Mononuclear cell (primary cell): ENCODE results near the gene ARL13B. TPM values are rescaled to one million over a fixed set of nuclear protein-coding genes. Genes with fewer than 3 reads are reported as not detected.
"Not testable (repeated sequence)": the region's sequence is repeated elsewhere in the genome, so short reads cannot be mapped to it uniquely, and the experiment has no call there.

Source experiments
- H3K27me3 ChIP-seq: 2 replicates; pipeline ENCODE4 v1.6.0; 2011; ENCODE audit warnings: low read length, control low read depth; ENCODE audit not compliant: insufficient read depth
- H3K4me1 ChIP-seq: 2 replicates; pipeline ENCODE4 v1.5.1; 2011; ENCODE audit warnings: mild to moderate bottlenecking, low read length, control low read depth; ENCODE audit not compliant: insufficient read depth
- H3K4me3 ChIP-seq: 2 replicates; pipeline ENCODE4 v1.5.1; 2011; ENCODE audit warnings: mild to moderate bottlenecking, low read length, moderate library complexity
- H3K9me3 ChIP-seq: 2 replicates; pipeline ENCODE4 v1.5.1; 2011; ENCODE audit warnings: low read depth, mild to moderate bottlenecking, control low read depth, low read length
- total RNA-seq: library from RNA; depleted of rRNA; stranded (reverse); fragments of >200 nt; gene quantifications from one replicate; pipeline ENCODE4 v1.2.3, GENCODE V29; 2012

Gene ARL13B
- total RNA-seq, 1 donor = 3.0 TPM

DNA sequence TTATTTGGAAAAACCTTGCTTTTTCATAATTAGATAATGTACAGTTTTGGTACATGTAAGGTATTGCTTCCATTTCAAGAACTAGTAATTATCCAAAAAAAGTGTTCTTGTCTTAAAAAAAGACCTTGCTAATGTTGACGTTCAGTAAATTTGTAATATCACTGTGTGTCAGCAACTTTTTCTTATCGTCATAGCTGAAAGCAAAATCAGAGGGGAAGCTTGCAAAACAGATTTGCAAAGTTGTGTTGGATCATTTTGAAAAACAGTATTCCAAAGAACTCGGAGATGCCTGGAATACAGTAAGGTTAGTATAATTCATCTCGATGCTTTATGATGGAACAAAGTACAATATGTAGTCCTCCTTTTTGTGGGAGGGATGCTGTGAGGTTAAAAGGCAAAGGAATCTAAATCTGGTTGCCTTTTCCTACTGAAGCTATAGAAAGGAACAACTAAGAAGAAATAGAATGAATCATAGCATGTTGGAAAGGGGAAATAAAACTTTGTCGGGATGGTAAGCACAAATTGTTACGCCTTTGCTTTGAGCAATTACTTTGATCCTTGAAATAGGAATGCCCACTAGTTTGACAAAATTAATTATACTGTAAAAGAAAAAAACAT is 84.4 kb downstream of the ARL13B start:
- no peaks in the 10 kb centered on the region for H3K9me3 ChIP-seq
- peaks cover 24% of the 10 kb centered on the region for H3K4me1 ChIP-seq
- no peak overlapping the region for H3K4me3 ChIP-seq
- H3K27me3 ChIP-seq = no peaks in the 10 kb centered on the region

DNA sequence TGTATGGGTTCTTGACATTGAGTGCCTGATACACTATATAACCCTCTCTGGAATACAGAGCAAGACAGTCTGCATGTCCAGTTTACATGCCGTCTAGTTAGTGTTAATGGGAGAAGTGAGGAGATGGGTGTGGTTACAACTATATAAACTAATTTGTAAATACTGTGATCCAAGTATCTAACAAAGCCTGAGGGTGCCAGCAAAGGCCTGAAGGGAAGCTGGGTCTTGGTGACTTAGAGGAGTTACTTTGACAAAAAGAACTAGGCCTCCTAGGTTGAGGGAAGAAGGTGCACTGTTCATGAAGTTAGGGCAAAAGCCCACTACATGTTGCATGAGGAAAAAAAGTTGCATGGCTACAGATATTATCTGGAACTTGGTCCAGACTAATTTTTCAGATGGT is 85.2 kb downstream of the ARL13B start:
- Histone ChIP-seq H3K4me1 (peaks cover 24% of the 10 kb centered on the region), H3K27me3 (no peaks in the 10 kb centered on the region)

DNA sequence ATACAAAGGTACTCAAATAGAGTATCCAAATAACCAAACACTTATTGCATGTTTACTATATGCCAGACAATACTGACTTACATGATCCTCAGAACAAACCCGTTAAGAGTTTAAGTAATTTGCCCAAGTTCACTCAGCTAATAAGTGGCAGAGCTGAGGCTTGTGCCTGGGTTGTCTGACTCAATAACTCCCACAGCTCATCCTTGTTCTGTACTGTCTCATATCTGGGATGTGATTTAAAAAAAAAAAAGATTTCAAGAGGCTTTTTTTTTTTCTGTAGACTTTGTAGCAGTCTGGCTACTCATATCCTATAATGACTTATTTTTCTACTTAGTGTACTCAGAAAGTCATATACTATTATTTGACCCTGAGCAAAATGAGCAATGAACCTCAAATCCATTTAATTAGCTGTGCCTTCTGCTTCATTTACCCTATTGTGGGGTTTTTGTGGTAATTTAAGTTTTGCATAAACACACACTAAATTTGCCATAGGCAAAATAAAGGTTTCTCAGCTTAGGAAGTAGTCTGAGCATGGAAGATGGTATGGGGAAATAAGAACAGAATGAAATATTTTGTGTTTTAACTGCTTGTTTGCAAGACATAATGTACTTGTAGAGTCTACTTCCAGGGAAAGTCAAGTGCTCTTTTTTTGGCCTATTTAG is 86.0 kb downstream of the ARL13B start:
- Histone ChIP-seq H3K9me3 (no peaks in the 10 kb centered on the region), H3K4me1 (peaks cover 24% of the 10 kb centered on the region), H3K27me3 (no peaks in the 10 kb centered on the region), H3K4me3 (no peak overlapping the region)

More for the DNA sequence above, 85.2 kb downstream of the ARL13B start:
- Histone ChIP-seq H3K4me3 (no peak overlapping the region), H3K9me3 (no peaks in the 10 kb centered on the region)

DNA sequence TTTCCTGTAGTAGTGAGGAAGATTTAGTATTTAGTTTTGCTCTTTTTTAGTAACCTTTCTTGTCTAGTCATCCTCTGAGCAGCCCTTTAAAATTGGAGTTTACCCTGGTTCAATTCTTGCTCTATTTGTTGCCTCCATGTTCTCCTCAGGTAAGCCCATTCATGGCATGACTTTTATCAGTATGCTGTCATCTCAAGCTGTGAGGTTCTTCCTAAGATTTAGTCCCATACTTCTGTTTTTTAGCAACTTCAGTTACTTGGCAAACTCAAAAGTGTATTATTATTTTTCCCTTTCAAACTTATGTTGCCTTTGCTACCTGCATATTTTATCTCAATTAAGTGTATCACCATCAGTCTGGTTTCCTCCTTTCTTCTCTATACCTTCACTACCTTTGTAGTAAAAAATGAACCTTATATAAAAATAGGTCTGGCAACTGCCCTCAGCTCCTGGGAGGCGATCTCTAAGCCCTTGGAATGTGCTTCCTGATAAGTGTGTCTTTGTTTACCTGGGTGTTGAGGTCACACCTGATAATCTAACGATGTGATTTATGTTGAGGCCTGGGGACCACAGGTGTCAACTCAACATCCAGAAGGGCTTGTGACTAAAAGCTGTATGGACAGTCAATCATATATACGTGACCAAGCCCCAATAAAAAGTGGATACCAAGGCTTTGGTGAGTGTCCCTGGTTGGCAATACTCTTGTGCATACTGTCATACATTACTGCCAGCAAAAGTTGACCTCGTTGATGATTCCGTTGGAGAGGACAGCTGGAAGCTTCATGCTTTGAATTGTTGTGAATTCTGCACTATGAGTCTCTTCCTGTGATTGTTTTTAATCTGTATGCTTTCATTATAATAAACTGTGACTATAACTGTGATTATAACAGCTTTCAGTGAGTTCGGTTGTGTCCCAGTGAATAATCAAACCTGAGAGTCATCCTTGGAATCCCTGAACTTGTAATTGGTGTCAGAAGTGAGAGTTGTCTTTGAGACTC is 86.8 kb downstream of the ARL13B start:
- Histone ChIP-seq H3K9me3 (no peaks in the 10 kb centered on the region), H3K4me1 (peaks cover 27% of the 10 kb centered on the region), H3K4me3 (no peak overlapping the region), H3K27me3 (no peaks in the 10 kb centered on the region)

DNA sequence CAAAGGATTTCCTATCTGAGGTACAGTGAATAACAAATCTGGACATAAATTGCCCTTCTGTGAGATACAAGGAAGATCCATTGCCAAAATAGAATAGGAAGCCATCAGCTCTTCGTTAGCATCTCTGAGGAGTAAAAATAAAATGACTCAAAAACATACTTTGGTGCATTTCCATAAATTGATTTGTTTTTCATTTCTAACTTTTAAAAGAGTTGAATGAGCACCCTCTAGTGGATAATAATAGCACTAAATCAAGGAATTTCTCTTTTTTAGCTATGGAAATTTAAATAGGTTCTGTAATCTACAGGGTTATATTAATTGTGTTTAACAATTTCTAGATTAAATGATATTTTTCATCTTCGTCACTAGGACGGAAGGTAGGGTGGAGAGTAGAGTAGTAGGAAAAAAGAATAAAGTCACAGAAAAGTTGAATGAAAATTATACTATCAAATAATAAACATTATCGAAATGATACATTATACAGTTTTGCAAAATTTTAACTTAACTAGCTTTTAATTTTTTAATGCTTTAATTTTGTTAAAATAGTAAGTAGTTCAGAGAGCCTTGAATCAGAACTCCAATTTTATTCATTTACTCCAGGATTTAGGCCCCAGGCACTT is 89.3 kb downstream of the ARL13B start:
- Histone ChIP-seq H3K9me3 (no peaks in the 10 kb centered on the region), H3K4me3 (no peak overlapping the region), H3K27me3 (no peaks in the 10 kb centered on the region), H3K4me1 (peaks cover 16% of the 10 kb centered on the region)

DNA sequence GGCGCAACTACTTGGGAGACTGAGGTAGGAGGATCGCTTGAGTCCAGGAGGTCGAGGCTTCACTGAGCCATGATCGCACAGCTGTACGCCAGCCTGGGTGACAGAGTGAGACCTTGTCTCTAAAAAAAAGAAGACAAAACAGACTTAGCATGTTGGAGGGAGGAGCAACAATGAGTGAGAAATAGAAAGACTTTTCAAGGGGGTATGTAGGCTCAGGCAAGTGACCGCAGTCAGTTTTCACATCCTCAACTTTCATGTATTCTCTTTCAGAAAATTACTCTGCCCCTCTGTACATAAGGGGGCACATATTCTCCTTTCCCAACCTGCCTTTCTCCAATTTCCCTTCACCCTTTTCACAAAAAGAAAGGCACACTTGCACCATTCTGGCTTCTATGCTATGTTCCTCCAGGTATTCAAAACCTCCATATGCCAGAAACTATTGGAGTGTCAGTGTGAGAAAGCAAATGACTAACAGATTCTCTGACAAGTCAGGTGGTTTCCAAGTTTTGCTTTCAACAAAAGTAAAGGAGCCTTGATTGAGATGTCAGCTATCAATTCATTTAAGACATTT is 90.5 kb downstream of the ARL13B start:
- Histone ChIP-seq H3K9me3 (no peaks in the 10 kb centered on the region), H3K4me3 (no peak overlapping the region), H3K27me3 (no peaks in the 10 kb centered on the region), H3K4me1 (peaks cover 6% of the 10 kb centered on the region)

DNA sequence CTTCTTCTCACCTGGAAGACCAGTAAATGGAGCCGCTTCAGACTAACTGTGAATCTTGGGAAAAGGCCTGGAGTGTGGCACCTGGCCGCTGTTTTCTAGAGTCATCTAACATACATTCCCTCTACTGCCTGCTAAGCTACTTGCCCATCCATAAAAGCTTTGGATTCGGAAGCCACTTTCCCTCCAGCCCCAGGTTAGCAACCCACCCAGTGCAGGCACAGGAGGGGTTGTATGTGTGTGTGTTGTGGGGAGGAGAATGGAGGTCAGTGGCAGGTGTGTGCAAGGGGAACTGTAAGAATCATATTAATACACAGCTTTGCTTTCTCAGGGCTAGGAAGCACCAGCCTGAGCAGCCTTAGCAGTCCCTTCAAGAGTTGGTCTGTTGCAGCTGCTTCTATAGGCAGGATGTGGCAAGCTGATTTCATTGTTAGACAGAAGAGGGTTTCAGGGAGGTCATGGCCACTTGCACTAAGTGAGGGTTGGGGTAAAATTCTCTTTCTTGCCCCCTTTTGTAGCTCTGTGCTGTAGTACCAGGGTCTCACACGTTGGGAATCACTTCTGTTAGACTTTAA is 91.8 kb downstream of the ARL13B start:
- no peak overlapping the region for H3K4me3 ChIP-seq
- H3K27me3 ChIP-seq = no peaks in the 10 kb centered on the region
- H3K9me3 ChIP-seq = no peaks in the 10 kb centered on the region
- H3K4me1 ChIP-seq = peaks cover 6% of the 10 kb centered on the region

DNA sequence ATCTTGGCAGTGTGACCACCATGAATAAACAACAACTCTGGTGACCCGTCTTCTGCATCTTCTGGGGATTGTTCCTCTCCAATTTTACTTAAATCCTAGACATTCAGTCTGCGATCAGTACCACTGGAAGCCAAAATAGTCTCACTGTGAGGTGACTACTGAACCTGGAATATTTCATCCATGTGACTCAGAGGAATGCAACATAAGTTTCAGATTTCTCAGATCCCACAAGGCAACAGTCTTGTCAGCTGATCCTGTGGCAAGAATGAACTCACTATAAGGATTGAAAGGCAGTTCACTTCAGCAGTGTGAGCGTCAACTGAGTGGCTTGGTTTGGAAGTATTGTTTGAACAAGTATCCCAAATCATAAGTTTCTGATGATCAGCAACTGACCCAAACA is 96.1 kb downstream of the ARL13B start:
- Histone ChIP-seq H3K4me1 (peaks cover 18% of the 10 kb centered on the region), H3K27me3 (no peaks in the 10 kb centered on the region), H3K4me3 (no peak overlapping the region), H3K9me3 (no peaks in the 10 kb centered on the region)

DNA sequence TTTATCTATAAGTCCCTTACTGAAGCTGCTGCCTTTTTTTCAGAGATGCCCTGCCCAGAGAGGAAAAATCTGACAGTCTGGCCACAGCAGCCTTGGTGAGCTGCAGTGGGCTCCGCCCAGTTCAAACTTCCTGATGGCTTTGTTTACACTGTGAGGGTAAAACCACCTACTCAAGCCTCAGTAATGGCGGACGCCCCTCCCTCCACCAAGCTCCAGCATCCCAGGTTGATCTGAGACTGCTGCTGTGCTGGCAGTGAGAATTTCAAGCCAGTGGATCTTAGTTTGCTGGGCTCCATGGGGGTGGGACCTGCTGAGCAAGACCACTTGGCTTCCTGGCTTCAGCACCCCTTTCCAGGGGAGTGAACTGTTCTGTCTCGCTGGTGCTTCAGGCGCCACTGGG is 100.6 kb downstream of the ARL13B start:
- H3K4me3 ChIP-seq, H3K9me3 ChIP-seq, H3K27me3 ChIP-seq: not testable (repeated sequence)
- H3K4me1 ChIP-seq = peaks cover 12% of the 10 kb centered on the region

DNA sequence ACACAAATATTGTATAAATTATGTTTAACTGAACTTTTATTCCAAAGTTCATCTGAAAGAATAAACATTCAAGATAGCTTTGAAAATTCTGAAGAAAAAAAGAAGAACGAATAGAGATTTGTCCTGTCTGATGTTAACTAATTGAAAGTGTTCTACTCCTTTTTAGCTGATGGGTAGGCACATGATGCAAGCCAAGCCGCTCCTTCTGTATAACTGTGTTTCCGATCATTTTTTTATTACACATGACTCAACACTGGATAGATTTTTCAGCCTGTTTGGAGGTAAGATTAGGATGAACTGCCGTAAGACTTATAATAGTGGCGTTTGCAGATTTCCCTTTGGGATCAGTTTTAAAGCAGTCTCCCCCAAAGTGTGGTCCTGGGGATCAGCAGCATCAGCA is 101.9 kb downstream of the ARL13B start:
- Histone ChIP-seq H3K4me3 (no peak overlapping the region), H3K9me3 (no peaks in the 10 kb centered on the region), H3K27me3 (no peaks in the 10 kb centered on the region), H3K4me1 (peaks cover 12% of the 10 kb centered on the region)

DNA sequence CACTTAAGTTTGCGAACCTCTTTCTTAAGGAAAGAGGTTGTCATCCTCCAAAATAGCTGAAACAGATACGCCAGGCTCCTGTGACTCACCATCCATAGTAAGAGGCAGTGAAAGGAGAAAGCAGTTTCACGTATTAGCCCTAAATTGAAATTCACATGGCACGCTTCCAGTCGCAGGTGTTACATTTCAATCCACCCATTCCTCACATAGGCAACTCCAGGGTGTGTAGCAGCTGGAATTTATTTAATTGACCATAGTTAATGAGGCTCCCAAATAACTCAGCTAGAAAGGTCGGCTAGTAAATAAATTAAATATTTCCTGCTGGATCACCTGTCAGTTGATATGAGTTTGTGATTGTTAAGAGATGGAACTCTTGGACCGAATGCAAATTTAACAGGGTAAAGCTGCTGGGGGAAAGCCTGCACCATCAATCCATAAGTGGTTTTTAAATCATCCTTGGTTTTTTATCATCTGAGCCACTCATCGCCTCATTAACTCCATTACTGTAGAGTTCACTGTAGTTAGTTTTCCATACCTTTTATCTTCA is 102.5 kb downstream of the ARL13B start:
- Histone ChIP-seq H3K9me3 (no peaks in the 10 kb centered on the region), H3K4me3 (no peak overlapping the region), H3K4me1 (peaks cover 12% of the 10 kb centered on the region), H3K27me3 (no peaks in the 10 kb centered on the region)

DNA sequence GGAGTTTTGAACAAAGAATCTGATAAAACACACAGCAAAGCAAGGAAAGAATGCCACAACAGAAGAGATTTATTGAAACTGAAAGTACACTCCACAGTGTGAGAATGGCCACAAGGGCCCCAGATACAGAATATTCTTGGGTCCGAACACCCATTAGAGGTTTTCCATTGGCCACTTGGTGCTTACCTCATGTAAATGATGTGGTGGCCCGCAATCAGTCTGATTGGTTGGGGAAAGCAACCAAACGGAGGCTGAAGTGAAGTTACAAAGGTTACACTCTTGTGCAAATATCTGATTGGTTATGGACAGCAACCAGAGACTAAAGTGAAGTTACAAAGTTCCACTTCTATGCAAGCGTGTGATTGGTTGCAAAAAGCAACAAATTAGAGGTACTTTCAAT is 103.3 kb downstream of the ARL13B start:
- Histone ChIP-seq H3K9me3 (no peaks in the 10 kb centered on the region), H3K4me1 (peaks cover 12% of the 10 kb centered on the region), H3K4me3 (no peak overlapping the region), H3K27me3 (no peaks in the 10 kb centered on the region)

DNA sequence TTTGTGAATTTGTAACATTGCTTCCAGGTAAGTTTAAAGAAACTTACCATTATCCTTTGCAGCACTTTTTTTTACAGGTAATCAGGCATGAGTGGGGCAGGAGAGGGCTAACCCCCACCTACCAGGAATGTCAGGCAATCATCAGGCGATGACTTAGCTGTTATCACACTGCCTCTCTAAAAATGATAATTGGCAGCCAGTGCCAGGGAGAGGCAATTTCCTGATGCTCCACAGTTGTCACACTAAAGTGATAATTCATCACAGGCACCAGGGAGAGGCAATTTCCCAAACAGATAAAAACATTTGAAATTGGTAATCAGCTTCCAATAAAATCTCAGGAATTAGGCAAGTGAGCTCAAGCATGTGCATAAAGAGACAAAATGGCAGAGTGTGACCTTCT is 109.2 kb downstream of the ARL13B start:
- Histone ChIP-seq H3K4me3 (no peak overlapping the region), H3K9me3 (no peaks in the 10 kb centered on the region), H3K4me1 (peaks cover 4% of the 10 kb centered on the region), H3K27me3 (no peaks in the 10 kb centered on the region)

DNA sequence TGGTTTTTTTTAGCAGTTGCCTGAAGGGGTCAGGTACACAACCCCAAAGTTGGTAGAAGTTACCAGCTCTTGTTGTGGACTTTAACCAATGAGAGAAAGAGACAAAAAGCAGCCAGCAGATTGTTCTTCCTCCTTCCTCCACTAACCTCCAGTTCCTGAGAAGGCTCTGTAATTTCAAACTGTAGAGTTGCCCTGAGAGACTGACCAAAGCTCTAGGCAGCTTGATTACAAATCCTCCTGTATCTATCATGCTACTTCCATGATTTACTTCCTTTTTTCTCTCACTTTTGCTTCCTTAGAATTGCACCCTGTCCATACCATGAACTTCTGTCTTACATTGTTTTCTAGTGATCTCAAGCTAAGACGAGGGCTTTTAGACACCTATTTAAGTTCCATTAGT is 112.1 kb downstream of the ARL13B start:
- no peaks in the 10 kb centered on the region for H3K27me3 ChIP-seq
- H3K9me3 ChIP-seq = no peaks in the 10 kb centered on the region
- H3K4me3 ChIP-seq = no peak overlapping the region
- H3K4me1 ChIP-seq = peaks cover 4% of the 10 kb centered on the region
